Measurements from ENCODE around the gene CRAMP1. TPM values are rescaled to one million over a fixed set of nuclear protein-coding genes. Genes with fewer than 3 reads are reported as not detected.

CRAMP1 gene
- total and polyA plus RNA-seq, 12 donors = 3.2 to 13.8 (median 10.5) TPM

DNA sequence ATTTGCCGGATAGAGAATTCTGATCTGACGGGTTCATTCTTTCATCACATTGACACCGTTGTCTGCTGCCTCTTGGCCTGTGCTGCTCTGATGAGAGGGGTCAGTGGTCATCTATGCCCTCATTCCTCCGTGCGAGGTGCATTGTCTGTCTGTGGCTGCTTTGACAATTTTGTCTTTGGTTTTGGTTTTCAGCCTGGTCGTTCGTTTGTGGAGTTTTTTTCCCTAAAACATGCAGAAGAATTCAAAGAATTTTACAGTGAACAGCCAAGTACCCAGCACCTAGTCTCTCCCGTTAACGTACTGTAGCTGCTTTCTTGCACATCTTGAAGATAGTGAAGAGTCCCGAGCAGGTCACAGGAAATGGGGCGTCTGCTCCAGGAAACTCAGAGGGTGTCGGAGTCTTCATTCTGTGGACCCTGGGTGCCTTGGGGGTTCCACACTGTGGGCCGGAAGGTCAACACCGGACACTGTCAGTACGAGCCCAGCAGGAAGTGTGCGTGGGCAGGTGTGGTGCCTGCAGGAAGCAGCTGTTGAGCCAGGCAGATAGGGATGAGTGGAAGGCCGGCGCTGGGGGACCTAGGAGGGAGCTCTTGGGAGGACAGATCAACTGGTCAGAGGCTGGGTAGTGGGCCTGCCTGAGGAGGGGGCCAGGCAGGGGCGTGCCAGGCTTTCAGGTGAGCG, 28.2 kb downstream of the CRAMP1 start:
- ATAC-seq = peak in 3 of 8 donors; percentile 4 to 54 (median 34)
- intact Hi-C loops (cut with DNase I) = no loop called here
- peak overlapping the region in 6 of 10 donors; percentile 8 to 41 (median 26) for H3K27ac ChIP-seq

DNA sequence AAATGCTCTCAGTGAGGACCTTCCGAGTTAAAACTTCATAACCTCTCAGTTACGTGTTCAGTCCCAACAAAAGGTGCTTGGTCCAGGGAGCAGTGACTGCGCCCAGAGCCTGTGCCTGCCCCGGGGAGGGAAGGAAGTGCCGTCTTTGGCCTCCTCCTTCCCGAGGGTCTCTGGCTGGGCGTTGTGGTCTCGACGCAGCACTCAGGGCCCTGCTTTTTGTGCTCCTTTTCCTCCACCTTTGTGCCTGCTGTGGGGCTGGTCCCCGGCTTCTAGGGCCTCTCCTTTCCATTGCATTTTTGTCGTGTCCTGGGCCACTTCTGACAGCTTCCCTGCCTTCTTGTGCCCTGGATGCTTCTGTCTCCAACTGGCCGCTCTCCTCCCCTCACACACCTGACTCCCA, 29.1 kb downstream of the CRAMP1 start:
- Histone ChIP-seq H3K4me3 (no peak overlapping the region), H3K27me3 (no peaks in the 10 kb centered on the region), H3K27ac (peak overlapping the region in 1 of 10 donors; percentile 37), H3K9me3 (no peaks in the 10 kb centered on the region), H3K4me1 (peaks cover 0 to 40% (median 19%) of the 10 kb centered on the region in 9 donors), H3K36me3 (peaks cover 0 to 100% (median 34%) of the 10 kb centered on the region in 9 donors)
- ATAC-seq (no peak), DNase-seq (no peak)
- intact Hi-C loops (cut with DNase I) = no loop called here
- TF ChIP-seq, protein P1, sequence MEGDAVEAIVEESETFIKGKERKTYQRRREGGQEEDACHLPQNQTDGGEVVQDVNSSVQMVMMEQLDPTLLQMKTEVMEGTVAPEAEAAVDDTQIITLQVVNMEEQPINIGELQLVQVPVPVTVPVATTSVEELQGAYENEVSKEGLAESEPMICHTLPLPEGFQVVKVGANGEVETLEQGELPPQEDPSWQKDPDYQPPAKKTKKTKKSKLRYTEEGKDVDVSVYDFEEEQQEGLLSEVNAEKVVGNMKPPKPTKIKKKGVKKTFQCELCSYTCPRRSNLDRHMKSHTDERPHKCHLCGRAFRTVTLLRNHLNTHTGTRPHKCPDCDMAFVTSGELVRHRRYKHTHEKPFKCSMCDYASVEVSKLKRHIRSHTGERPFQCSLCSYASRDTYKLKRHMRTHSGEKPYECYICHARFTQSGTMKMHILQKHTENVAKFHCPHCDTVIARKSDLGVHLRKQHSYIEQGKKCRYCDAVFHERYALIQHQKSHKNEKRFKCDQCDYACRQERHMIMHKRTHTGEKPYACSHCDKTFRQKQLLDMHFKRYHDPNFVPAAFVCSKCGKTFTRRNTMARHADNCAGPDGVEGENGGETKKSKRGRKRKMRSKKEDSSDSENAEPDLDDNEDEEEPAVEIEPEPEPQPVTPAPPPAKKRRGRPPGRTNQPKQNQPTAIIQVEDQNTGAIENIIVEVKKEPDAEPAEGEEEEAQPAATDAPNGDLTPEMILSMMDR (IDR thresholded peaks at IDR 0.05) = no peak
- 88 to 91% methylated on average over 12 of the region's 12 CpGs for WGBS, 2 donors

More for the DNA sequence above, 28.2 kb downstream of the CRAMP1 start:
- Histone ChIP-seq H3K36me3 (peaks cover 0 to 100% (median 28%) of the 10 kb centered on the region in 9 donors), H3K27me3 (no peaks in the 10 kb centered on the region), H3K9me3 (no peaks in the 10 kb centered on the region), H3K4me3 (no peak overlapping the region), H3K4me1 (peaks cover 0 to 40% (median 19%) of the 10 kb centered on the region in 9 donors)
- no peak for DNase-seq
- TF ChIP-seq, protein P1 (IDR thresholded peaks at IDR 0.05) = no peak
- 59 to 64% methylated on average over 20 of the region's 20 CpGs for WGBS, 2 donors

DNA sequence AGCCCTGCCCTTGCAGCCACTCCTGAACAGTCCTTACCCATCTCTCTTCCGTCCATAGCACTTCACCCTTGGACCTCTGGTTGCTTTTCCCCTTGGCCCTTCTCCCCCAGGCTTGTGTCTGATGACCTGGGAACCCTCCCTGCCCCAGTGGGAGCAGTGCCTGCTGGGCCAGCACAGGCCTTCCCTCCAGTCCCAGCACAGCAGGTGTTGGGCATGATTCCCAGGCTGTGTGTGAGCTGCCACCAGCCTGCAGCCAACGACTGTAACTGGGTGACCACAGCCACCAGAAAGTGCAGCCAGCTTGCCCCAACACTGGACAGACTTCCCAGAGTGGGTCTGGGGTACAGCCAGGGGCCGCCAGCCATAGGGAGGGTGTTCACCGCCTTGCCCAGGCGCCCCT, 30.0 kb downstream of the CRAMP1 start:
- Histone ChIP-seq H3K9me3 (no peaks in the 10 kb centered on the region), H3K27me3 (no peaks in the 10 kb centered on the region), H3K4me1 (peaks cover 0 to 40% (median 19%) of the 10 kb centered on the region in 9 donors), H3K27ac (peak overlapping the region in 2 of 10 donors; percentile 26 to 45), H3K4me3 (no peak overlapping the region), H3K36me3 (peaks cover 0 to 100% (median 35%) of the 10 kb centered on the region in 9 donors)
- ATAC-seq (peak in 7 of 8 donors; percentile 69 to 93 (median 76)), DNase-seq (peak; percentile 39 to 46)
- TF ChIP-seq, protein P1 (IDR thresholded peaks at IDR 0.05) = no peak
- WGBS, 2 donors = 78 to 89% methylated on average over 5 of the region's 5 CpGs
- intact Hi-C loops (cut with DNase I) = no loop called here

DNA sequence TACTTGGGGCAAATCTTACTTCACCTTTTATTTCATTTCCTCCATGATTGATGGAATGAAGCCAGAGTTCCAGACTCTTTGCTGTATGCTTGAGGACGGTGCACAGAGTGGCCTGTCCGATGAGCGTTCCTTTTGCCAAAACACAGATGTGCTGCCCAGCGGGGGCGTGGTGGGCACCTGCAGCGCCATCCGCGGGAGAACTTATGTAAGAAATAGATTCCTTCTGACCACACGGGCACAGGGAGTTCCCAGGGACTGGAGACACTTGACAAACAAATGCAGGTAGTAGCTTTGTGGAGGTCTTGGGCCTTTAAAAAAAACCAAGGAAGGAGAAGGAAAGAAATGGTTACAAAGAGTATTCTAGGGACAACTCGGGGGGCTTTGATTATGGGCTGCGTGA, 30.6 kb downstream of the CRAMP1 start:
- DNase-seq = no peak
- H3K4me1 ChIP-seq = peaks cover 0 to 38% (median 19%) of the 10 kb centered on the region in 9 donors
- intact Hi-C loops (cut with DNase I) = no loop called here
- no peak for ATAC-seq
- H3K36me3 ChIP-seq = peaks cover 0 to 100% (median 34%) of the 10 kb centered on the region in 9 donors
- no peak overlapping the region for H3K27ac ChIP-seq
- no peak overlapping the region for H3K4me3 ChIP-seq
- WGBS, 2 donors = 91 to 93% methylated on average over 11 of the region's 11 CpGs
- no peaks in the 10 kb centered on the region for H3K9me3 ChIP-seq
- no peaks in the 10 kb centered on the region for H3K27me3 ChIP-seq
- TF ChIP-seq, protein P1 (IDR thresholded peaks at IDR 0.05) = no peak

Data from heart right ventricle (tissue), 16 donors.